D721Med (cell line): ENCODE data around the gene BPTF.
"Not testable (repeated sequence)": the region's sequence is repeated elsewhere in the genome, so short reads cannot be mapped to it uniquely, and the experiment has no call there.

Source experiments
- DNase-seq: peaks from one replicate; pipeline ENCODE4 v3.0.0; 2011; ENCODE audit warnings: low spot score; ENCODE audit not compliant: insufficient read length
- FAIRE-seq: peaks from 2 replicates; lab custom pipeline; 2011; peaks lifted over from hg19 to GRCh38; lab: Jason Lieb, UNC
- TF ChIP-seq, protein P1 (sequence below): IDR thresholded peaks from 2 replicates; pipeline ENCODE4 v1.5.1; 2012; ENCODE audit warnings: mild to moderate bottlenecking, control low read depth; ENCODE audit not compliant: insufficient read depth; ENCODE audit errors: missing control alignments

Gene BPTF

DNA sequence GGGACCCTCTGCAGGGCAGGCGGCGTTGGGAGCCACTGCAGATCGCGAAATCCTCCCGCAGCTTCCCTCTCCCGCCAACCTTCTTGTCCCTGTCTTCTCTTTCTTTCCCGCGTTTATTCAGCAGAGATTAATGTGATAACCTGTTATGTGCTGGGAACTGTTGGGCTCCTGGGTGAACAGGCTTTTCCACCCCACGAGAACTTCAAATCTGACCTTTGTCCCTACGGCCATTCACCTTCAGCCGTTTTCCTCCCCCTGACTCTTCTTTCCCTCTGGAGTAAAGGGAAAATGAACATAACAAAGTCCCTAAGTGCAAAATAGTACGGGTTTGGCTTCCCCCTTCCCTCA, 195.1 kb downstream of the BPTF start:
- FAIRE-seq (no peak), DNase-seq (peak; percentile 46)
- TF ChIP-seq, protein P1, sequence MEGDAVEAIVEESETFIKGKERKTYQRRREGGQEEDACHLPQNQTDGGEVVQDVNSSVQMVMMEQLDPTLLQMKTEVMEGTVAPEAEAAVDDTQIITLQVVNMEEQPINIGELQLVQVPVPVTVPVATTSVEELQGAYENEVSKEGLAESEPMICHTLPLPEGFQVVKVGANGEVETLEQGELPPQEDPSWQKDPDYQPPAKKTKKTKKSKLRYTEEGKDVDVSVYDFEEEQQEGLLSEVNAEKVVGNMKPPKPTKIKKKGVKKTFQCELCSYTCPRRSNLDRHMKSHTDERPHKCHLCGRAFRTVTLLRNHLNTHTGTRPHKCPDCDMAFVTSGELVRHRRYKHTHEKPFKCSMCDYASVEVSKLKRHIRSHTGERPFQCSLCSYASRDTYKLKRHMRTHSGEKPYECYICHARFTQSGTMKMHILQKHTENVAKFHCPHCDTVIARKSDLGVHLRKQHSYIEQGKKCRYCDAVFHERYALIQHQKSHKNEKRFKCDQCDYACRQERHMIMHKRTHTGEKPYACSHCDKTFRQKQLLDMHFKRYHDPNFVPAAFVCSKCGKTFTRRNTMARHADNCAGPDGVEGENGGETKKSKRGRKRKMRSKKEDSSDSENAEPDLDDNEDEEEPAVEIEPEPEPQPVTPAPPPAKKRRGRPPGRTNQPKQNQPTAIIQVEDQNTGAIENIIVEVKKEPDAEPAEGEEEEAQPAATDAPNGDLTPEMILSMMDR = no peak

DNA sequence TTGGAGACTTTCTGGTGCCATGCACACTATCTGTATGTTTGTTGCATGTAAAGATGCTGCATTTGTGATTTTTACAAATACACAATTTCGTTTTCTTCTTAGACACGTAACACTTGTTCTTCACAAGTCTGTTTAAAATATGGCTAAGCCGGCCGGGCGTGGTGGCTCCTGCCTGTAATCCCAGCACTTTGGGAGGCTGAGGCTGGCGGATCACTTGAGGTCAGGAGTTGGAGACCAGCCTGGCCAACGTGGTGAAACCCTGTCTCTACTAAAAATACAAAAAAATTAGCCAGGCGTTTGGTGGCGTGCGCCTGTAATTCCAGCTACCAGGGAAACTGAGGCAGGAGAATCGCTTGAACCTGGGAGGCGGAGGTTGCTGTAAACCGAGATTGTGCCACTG, 195.5 kb downstream of the BPTF start:
- FAIRE-seq, DNase-seq: not testable (repeated sequence)

- TF ChIP-seq, protein P1 = no peak
- FAIRE-seq (no peak), DNase-seq (no peak)
Observed at GRCh38 chr17:68021963-68022362, 196.7 kb downstream of the BPTF start.

DNA sequence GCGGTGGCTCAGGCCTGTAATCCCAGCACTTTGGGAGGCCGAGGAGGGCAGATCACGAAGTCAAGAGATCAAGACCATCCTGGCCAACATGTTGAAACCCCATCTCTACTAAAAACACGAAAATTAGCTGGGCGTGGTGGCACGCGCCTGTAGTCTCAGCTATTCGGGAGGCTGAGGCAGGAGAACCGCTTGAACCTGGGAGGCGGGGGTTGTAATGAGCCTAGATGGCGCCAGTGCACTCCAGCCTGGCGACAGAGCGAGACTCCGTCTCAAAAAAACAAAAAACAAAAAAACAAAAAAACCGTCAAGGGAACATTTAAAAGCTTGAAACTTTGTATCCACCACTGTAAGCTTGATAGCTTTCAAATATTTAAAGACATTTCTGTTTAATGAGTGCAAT, 197.2 kb downstream of the BPTF start:
- FAIRE-seq, DNase-seq: not testable (repeated sequence)

DNA sequence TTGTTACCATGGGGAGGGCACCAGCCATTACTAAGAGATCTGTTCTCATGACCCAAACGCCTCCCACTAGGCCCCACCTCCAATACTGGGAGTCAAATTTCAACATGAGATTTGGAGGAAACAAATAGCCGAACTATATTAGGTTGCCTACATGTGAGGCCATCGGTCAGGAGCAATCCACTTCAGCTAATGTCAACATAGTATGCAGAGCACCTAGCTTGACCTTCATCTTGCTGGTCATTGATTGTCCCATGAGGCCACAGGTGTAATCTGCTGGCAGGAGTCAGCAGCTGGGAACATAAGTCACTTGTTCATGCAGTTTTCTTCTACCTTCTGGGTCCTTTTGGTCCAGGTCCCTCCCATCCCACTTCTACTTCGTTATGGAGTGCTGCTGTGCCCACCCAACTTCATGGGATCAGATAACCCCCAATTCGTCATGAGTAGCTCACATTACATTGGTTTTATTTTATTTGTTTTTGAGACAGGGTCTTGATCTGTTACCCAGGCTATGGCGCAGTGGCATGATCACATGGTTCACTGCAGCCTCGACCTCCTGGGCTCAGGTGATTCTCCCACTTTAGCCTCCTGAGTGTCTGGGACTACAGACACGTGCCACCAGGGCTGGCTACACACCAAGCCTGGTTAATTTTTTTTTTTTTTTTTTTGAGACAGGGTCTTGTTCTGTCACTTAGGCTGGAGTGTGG, 204.4 kb downstream of the BPTF start:
- TF ChIP-seq, protein P1 = no peak
- FAIRE-seq = no peak
- DNase-seq = no peak
